ENCODE data around the gene CHRND. TPM values are rescaled to one million over a fixed set of nuclear protein-coding genes. Genes with fewer than 3 reads are reported as not detected.

Gene CHRND
- total RNA-seq, 3 donors from 2014 or later = not detected

DNA sequence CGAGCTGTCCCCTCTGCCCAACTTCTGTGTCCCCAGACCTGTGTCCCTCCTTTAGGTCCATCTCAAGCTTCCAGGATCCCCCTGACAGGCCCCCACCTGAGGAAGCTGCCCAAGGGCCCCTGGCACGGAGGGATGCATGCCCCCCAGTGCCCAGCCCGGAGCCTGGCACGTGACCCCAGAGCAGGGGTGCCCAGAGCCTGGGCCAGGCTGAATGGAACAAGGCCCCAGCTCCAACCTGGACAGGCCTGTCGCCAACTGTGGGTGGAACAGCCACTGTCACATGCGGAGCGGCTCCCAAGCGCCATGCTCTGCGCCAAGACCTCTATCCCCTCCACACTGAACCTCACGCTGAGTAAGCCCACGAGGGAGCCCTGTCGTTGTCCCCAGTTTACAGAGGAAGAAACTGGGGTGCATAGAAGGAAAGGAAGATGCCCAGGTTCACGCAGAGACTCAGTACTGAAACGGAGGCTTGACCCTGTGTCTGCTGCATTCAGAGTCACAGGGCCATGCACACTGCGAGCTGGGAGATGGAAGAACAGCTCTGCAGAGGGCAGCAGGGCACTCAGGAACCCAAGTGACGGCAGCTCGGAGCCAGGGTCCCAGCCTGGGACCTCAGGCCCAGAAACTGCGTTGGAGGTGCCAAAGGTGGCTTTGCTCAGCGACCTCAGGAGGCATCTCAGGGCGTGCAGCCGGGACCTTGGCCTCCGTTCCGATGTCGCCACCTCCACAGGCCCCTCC, 32.8 kb upstream of the CHRND start:
- Mint-ChIP-seq H3K4me1 (ENCODE audit: low read depth) (no peaks in the 10 kb centered on the region), H3K36me3 (ENCODE audit: insufficient read depth) (no peaks in the 10 kb centered on the region), H3K9me3 (no peaks in the 10 kb centered on the region), H3K4me3 (no peak overlapping the region), H3K27me3 (ENCODE audit: low read depth) (peaks cover 33% of the 10 kb centered on the region)
- DNase-seq (no peak), ATAC-seq (no peak)

GRCh38 chr2:232493701-232494474, 32.1 kb upstream of the CHRND start:
- DNase-seq (no peak), ATAC-seq (no peak)
- H3K9me3 Mint-ChIP-seq = no peaks in the 10 kb centered on the region
- H3K27me3 Mint-ChIP-seq (ENCODE audit: low read depth) = peaks cover 31% of the 10 kb centered on the region
- no peaks in the 10 kb centered on the region for H3K36me3 Mint-ChIP-seq (ENCODE audit: insufficient read depth)
- H3K4me3 Mint-ChIP-seq = no peak overlapping the region
- no peaks in the 10 kb centered on the region for H3K4me1 Mint-ChIP-seq (ENCODE audit: low read depth)

GRCh38 chr2:232494542-232494941, 31.4 kb upstream of the CHRND start:
- no peak for ATAC-seq

DNA sequence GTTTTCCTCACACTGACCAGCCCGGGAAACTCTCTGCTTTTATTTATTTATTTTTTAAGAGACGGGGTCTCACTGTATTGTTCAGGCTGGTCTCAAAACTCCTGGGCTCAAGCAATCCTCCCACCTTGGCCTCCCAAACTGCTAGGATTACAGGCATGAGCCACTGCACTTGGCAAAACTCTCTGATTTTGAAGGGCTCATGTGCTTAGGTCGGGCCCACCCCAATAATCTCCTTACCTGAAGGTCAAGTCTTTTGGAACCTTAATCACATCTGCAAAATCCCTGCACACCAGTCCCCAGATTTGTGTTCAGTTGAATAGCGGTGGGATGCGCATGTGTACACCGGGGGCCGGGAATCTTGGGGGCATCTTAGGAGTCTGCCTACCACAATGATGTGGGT, 30.7 kb upstream of the CHRND start:
- no peak for DNase-seq
- Mint-ChIP-seq H3K4me1 (ENCODE audit: low read depth) (no peaks in the 10 kb centered on the region), H3K27me3 (ENCODE audit: low read depth) (peaks cover 28% of the 10 kb centered on the region), H3K4me3 (no peak overlapping the region), H3K9me3 (no peaks in the 10 kb centered on the region), H3K36me3 (ENCODE audit: insufficient read depth) (no peaks in the 10 kb centered on the region)
- no peak for ATAC-seq

More at GRCh38 chr2:232494542-232494941, 31.4 kb upstream of the CHRND start:
- peaks cover 30% of the 10 kb centered on the region for H3K27me3 Mint-ChIP-seq (ENCODE audit: low read depth)
- H3K9me3 Mint-ChIP-seq = no peaks in the 10 kb centered on the region
- H3K4me1 Mint-ChIP-seq (ENCODE audit: low read depth) = no peaks in the 10 kb centered on the region
- H3K4me3 Mint-ChIP-seq = no peak overlapping the region
- no peaks in the 10 kb centered on the region for H3K36me3 Mint-ChIP-seq (ENCODE audit: insufficient read depth)
- DNase-seq = no peak

DNA sequence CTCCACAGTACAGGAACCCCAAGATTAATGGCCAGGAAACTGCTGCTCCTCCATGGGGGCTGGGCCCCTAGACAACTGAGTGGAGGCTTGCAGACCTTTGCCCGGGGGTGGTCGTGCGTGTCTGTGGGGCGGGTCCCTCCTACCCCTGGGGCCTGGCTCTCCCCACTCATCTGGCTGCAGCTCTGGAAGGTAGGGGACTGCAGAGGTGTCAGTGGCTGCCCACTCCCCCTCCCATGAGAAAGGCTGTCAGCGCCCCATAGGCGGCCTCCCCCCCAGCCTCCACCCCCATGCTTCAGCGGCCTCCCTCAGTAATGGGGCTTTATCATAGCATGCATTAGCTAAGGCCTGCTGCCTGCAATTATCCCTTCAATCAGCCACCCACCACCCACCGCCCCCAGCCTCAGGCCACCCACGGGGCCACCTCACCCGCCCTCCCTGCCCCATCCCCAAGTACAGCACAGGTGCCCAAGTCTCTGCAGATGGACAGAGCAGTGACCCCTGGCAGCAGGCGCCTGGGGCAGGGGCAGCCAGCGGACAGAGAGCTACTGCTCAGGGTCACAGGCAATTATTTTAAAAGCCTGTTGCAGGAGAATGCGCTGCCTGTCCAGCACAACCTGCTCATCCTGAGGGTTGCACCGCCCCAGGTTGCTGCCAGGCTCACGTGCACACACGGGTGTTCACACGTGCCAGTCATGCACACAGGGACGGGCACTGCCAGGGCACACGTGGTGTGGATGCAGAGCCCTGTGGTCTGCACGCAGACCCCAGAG, 29.3 kb upstream of the CHRND start:
- no peak for DNase-seq
- ATAC-seq = no peak
- no peaks in the 10 kb centered on the region for H3K36me3 Mint-ChIP-seq (ENCODE audit: insufficient read depth)
- H3K9me3 Mint-ChIP-seq = no peaks in the 10 kb centered on the region
- peaks cover 34% of the 10 kb centered on the region for H3K27me3 Mint-ChIP-seq (ENCODE audit: low read depth)
- no peak overlapping the region for H3K4me3 Mint-ChIP-seq
- no peaks in the 10 kb centered on the region for H3K4me1 Mint-ChIP-seq (ENCODE audit: low read depth)

DNA sequence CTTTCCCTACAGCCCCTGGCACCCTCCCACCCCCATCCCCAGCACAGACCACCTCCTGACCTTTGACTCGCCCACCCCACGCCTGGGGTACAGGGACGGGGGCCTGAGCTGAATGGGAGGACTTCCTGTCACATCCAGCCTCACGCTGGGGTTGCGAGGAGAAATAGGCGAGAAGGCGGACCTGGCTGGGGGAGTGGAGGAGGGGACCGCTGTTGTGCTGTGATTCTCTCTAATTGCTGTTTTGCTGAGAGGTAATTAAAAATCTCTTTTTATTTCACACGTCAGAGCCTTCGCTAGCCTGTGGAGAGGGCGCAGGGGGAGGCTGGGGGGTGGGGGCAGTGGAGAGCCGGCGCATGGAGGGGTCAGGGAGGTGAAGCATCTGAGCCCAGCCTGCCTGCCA, 28.6 kb upstream of the CHRND start:
- peaks cover 1% of the 10 kb centered on the region for H3K4me1 Mint-ChIP-seq (ENCODE audit: low read depth)
- H3K27me3 Mint-ChIP-seq (ENCODE audit: low read depth) = peaks cover 35% of the 10 kb centered on the region

DNA sequence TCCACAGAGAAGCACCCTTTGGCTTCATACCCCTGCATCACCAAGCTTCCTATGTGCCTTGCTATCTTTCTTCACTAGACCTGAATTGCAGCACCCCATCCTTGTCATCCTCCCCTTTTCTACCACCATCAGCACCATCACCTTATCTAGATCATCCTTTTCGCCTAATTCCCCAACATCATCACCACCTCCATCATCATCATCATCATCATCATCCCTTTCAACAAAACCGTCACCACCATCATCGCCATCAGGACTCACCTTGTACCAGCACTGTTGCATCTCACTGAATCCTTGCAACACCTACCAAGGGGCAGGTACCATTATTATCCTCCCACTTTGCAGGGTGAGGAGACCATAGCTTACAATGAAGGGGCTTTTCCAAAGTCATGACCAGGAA, 27.5 kb upstream of the CHRND start:
- H3K4me3 Mint-ChIP-seq = no peak overlapping the region

More for the DNA sequence above, 28.6 kb upstream of the CHRND start:
- Mint-ChIP-seq H3K4me3 (no peak overlapping the region), H3K9me3 (no peaks in the 10 kb centered on the region), H3K36me3 (ENCODE audit: insufficient read depth) (no peaks in the 10 kb centered on the region)
- no peak for ATAC-seq
- DNase-seq = no peak

GRCh38 chr2:232501331-232501771, 24.6 kb upstream of the CHRND start:
- ATAC-seq = no peak
- H3K4me1 Mint-ChIP-seq (ENCODE audit: low read depth) = peaks cover 6% of the 10 kb centered on the region
- H3K27me3 Mint-ChIP-seq (ENCODE audit: low read depth) = peaks cover 54% of the 10 kb centered on the region
- H3K36me3 Mint-ChIP-seq (ENCODE audit: insufficient read depth) = no peaks in the 10 kb centered on the region
- no peaks in the 10 kb centered on the region for H3K9me3 Mint-ChIP-seq
- H3K4me3 Mint-ChIP-seq = no peak overlapping the region
- DNase-seq = no peak

More for the DNA sequence above, 27.5 kb upstream of the CHRND start:
- H3K4me1 Mint-ChIP-seq (ENCODE audit: low read depth) = peaks cover 4% of the 10 kb centered on the region
- ATAC-seq (no peak), DNase-seq (no peak)
- H3K36me3 Mint-ChIP-seq (ENCODE audit: insufficient read depth) = no peaks in the 10 kb centered on the region
- H3K27me3 Mint-ChIP-seq (ENCODE audit: low read depth) = peaks cover 33% of the 10 kb centered on the region
- H3K9me3 Mint-ChIP-seq = no peaks in the 10 kb centered on the region

GRCh38 chr2:232501794-232502390, 24.1 kb upstream of the CHRND start:
- DNase-seq (no peak), ATAC-seq (no peak)
- Mint-ChIP-seq H3K27me3 (ENCODE audit: low read depth) (peaks cover 54% of the 10 kb centered on the region), H3K4me1 (ENCODE audit: low read depth) (peaks cover 6% of the 10 kb centered on the region), H3K36me3 (ENCODE audit: insufficient read depth) (no peaks in the 10 kb centered on the region), H3K9me3 (no peaks in the 10 kb centered on the region), H3K4me3 (no peak overlapping the region)

GRCh38 chr2:232502511-232502910, 23.4 kb upstream of the CHRND start:
- Mint-ChIP-seq H3K27me3 (ENCODE audit: low read depth) (peaks cover 56% of the 10 kb centered on the region), H3K4me3 (peak overlapping the region; percentile 71), H3K36me3 (ENCODE audit: insufficient read depth) (no peaks in the 10 kb centered on the region), H3K4me1 (ENCODE audit: low read depth) (peaks cover 6% of the 10 kb centered on the region), H3K9me3 (no peaks in the 10 kb centered on the region)
- ATAC-seq (peak; percentile 26 to 29), DNase-seq (no peak)

DNA sequence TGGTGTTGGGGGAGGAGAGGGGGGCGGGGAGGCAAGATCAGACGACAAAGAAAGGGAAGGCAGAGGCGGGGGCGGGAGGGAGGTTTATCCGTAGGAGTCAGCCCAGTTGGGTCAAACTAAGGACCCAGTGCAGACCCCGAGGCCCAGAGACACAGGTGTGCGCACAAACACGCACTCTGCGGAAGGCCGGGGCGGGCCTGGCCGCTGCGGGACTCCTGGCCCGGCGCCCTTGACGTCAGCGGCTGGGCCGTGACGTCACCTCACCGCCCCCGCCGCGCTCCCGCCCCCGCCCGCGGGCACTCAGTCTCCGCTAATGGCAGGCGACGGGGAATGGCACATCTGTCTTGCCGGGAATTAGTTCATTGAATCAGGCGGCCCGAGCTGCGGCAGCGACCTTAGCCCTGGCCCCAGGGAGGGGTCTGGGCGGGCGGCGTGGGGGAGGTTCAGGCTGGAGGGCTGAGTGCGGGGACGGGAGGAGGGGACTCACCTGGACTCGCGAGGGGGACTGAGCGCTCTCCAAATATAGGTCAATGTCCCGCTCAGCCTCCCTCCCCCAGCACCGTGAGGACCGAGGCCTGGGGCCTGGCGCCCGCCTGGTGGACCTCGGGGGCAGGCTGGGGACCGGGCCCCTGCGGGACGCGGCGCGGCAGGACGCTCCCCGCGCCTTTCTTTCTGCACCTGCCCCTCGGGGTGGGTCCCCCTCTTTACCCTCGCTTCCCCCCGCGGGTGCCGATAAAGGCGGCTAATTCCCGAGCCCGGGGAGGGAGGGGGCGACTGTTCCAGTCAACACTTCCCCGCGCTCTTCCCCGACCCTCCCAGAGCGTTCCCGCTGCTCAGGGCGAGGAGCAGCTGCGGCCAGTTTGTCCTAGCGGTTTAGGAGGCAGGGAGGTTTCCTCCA, 22.8 kb upstream of the CHRND start:
- H3K27me3 Mint-ChIP-seq (ENCODE audit: low read depth) = peaks cover 56% of the 10 kb centered on the region
- H3K4me3 Mint-ChIP-seq = peak overlapping the region; percentile 53
- H3K9me3 Mint-ChIP-seq = no peaks in the 10 kb centered on the region
- DNase-seq (peak; percentile 48), ATAC-seq (peak; percentile 38 to 60)
- H3K4me1 Mint-ChIP-seq (ENCODE audit: low read depth) = peaks cover 6% of the 10 kb centered on the region
- H3K36me3 Mint-ChIP-seq (ENCODE audit: insufficient read depth) = no peaks in the 10 kb centered on the region

GRCh38 chr2:232503809-232504323, 22.1 kb upstream of the CHRND start:
- no peaks in the 10 kb centered on the region for H3K36me3 Mint-ChIP-seq (ENCODE audit: insufficient read depth)
- H3K9me3 Mint-ChIP-seq = no peaks in the 10 kb centered on the region
- peak overlapping the region; percentile 53 for H3K4me3 Mint-ChIP-seq
- H3K4me1 Mint-ChIP-seq (ENCODE audit: low read depth) = peaks cover 6% of the 10 kb centered on the region
- peaks cover 55% of the 10 kb centered on the region for H3K27me3 Mint-ChIP-seq (ENCODE audit: low read depth)
- ATAC-seq (no peak), DNase-seq (no peak)

- H3K9me3 Mint-ChIP-seq = no peaks in the 10 kb centered on the region
- H3K4me3 Mint-ChIP-seq = no peak overlapping the region
- H3K27me3 Mint-ChIP-seq (ENCODE audit: low read depth) = peaks cover 52% of the 10 kb centered on the region
- no peaks in the 10 kb centered on the region for H3K36me3 Mint-ChIP-seq (ENCODE audit: insufficient read depth)
- no peak for DNase-seq
- no peak for ATAC-seq
- H3K4me1 Mint-ChIP-seq (ENCODE audit: low read depth) = peaks cover 6% of the 10 kb centered on the region
Observed at GRCh38 chr2:232504438-232504837, 21.5 kb upstream of the CHRND start.
